Omental fat pad (tissue), 4 donors: ENCODE measurements around the gene PCMTD2. TPM values are rescaled to one million over a fixed set of nuclear protein-coding genes. Genes with fewer than 3 reads are reported as not detected.

Experiments used
- ATAC-seq: fragments of 150-250 bp; one replicate; pipeline ENCODE4 v1.9.1; 2016; ENCODE audit warnings: mild to moderate bottlenecking, moderate library complexity; ENCODE audit not compliant: low FRiP score
- DNase-seq: peaks from one replicate; pipeline ENCODE4 v3.0.0-alpha.2; 2019; ENCODE audit warnings: low spot score
- total RNA-seq, 4 donors: library from RNA; depleted of rRNA; stranded (reverse); fragments of >200 nt; gene quantifications; one replicate each; pipeline ENCODE4 v1.1.0, GENCODE V29; 2016
- TF ChIP-seq, protein P1 (sequence below), 3 donors: fragments of 450-650 bp; IDR thresholded peaks; one replicate each; pipeline ENCODE4 v1.5.1; 2016 to 2017; ENCODE audit warnings: antibody characterized with exemption in 3 of 3, mild to moderate bottlenecking in 3 of 3, moderate library complexity in 2 of 3

PCMTD2 gene
- total RNA-seq, 4 donors from 2014 or later, result 31.7 to 97.9 (median 70.7) TPM

DNA sequence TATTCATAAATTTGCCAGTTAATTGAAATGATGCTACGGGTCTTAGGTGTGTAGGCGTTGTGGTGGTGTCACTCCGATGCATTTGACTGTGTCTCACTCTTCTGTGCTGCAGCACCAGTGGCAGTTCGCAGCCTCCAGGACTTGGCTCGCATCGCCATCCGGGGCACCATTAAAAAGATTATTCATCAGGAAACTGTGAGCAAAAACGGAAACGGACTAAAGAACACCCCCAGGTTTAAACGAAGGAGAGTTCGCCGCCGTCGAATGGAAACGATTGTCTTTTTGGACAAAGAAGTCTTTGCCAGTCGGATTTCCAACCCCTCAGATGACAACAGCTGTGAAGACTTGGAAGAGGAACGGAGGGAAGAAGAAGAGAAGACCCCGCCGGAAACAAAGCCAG lies 17.6 kb downstream of the PCMTD2 start:
- TF ChIP-seq, protein P1, sequence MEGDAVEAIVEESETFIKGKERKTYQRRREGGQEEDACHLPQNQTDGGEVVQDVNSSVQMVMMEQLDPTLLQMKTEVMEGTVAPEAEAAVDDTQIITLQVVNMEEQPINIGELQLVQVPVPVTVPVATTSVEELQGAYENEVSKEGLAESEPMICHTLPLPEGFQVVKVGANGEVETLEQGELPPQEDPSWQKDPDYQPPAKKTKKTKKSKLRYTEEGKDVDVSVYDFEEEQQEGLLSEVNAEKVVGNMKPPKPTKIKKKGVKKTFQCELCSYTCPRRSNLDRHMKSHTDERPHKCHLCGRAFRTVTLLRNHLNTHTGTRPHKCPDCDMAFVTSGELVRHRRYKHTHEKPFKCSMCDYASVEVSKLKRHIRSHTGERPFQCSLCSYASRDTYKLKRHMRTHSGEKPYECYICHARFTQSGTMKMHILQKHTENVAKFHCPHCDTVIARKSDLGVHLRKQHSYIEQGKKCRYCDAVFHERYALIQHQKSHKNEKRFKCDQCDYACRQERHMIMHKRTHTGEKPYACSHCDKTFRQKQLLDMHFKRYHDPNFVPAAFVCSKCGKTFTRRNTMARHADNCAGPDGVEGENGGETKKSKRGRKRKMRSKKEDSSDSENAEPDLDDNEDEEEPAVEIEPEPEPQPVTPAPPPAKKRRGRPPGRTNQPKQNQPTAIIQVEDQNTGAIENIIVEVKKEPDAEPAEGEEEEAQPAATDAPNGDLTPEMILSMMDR (IDR thresholded peaks at IDR 0.05), result no peak
- DNase-seq (no peak), ATAC-seq (no peak)

DNA sequence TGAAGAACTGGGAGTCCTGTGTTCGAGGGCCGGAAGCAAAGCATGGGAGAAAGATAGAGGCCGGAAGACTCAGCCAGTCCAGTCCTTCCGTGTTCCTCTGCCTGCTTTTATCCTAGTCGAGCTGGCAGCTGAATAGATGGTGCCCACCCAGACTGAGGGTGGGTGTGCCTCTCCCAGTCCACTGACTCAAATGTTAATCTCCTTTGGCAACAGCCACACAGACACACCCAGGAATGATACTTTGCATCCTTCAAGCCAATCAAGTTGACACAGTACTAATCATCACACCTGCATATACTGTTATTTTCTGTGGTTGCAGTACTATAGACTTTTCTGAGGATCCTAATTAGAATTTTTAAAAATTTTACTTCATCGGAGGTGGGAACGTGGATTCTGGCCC lies 21.3 kb downstream of the PCMTD2 start:
- TF ChIP-seq, protein P1 (IDR thresholded peaks at IDR 0.05), result no peak
- no peak for ATAC-seq
- no peak for DNase-seq

DNA sequence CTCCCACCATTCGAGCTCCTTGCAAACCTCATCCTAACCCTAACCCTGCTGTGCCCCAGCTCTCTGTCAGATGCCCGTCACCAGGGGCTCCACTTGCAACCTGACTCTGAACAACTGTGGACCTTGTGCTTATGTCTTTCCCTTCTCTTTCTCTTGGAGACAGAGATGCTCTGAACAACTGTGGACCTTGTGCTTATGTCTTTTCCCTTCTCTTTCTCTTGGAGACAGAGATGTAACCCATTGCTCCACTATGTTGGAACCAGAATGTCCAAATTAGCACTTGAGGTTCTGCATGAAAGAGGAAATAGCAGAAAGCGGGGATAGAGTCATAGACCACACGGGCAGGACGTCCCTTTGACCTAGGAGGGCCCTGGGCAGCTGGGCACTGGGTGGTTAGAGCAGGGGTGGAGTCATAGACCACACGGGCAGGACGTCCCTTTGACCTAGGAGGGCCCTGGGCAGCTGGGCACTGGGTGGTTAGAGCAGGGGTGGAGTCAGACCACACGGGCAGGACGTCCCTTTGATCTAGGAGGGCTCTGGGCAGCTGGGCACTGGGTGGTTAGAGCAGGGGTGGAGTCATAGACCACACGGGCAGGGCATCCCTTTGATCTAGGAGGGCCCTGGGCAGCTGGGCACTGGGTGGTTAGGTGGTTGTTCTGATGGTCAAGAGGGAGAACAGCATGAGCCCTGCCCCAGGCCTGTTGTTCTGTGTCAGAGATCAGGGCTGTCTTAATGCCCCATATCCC lies 22.2 kb downstream of the PCMTD2 start:
- TF ChIP-seq, protein P1 (IDR thresholded peaks at IDR 0.05), result no peak
- DNase-seq, result no peak
- ATAC-seq, result no peak

DNA sequence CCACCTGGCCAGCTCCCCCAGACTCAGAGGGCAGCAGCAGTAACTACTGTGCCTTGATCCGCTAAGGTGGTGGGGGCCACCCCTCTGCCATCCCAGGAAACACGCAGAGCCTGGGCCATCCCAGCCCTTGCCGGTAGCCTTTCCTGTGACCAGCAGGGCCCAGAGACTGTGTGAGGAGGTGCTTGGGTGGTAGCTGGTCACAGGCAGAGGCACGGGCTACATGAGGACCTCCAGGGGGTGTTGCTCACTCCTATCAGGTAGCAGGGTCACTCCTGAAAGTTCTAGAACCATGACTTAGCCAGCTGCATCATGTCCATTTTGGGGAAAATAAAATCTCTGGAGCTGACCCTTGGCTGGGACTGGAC lies 22.8 kb downstream of the PCMTD2 start:
- DNase-seq (no peak), ATAC-seq (no peak)
- TF ChIP-seq, protein P1 (IDR thresholded peaks at IDR 0.05), result no peak

DNA sequence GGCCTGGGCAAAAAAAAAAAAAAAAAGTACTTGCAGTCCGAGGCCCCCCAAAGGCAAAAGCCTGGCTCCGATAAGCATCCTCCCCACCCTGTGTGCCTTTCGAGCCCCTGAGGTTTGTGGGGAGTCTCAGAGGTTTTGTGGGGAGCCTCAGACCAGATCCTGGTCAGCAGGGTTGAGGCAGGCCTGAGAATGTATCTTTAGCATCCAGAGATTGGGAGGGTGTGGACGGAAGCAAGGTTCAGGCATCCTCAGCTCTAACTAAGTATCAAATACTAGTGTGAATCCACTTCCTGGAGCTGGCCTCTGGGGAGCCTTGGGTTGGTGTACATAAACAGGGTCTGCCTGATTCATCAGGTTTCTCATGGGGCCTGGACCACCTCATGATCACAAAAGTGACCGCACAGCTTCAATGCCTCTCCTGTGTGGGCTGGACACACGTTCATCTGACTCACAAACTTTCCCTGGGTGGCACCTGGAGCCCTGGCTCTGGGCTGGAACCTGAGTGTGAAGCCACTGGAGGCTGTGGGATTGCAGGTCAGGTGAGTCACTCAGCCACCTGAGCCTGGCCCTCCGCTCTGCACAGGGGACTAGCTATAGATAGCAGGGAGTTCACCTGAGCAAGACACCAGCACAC lies 24.4 kb downstream of the PCMTD2 start:
- DNase-seq (no peak), ATAC-seq (no peak)
- TF ChIP-seq, protein P1 (IDR thresholded peaks at IDR 0.05), result no peak

DNA sequence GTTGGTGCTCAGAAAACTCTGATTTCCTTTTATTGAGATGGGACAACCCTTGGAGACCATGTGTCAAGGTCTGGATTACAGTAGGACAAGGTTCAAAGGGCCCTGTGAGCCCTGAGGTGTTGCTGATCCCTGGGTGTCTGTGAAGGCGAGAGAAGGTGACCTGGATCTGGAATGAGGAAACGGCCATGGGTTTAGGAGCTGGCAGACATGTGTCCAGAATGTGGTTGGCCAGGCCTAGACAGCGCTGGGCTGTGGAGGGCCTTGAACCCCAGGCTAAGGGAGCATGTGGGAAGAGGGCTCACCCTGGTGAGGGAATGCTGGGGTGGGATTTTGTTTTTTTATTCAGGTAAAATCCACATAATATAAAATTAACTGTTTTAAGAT lies 24.9 kb downstream of the PCMTD2 start:
- no peak for DNase-seq
- TF ChIP-seq, protein P1 (IDR thresholded peaks at IDR 0.05), result no peak
- no peak for ATAC-seq

DNA sequence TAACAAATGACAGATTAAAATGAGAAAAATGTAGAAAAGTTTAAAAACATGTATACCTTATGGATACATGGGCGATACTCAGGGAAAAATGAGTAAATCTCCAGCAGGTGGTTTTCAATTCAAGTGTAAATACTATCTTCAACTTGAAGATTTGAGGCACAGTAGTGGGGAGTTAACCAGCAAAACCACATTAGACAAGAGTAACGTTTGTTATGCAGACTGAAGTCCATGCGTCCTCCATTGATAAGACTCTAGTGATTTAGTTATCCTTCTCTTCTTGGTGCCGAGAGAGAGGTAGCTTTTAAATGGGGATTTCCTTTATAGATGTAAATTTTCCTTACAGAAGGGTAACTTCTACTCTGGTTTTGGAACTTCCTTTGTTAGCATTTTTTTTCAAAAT lies 28.1 kb downstream of the PCMTD2 start:
- ATAC-seq, result no peak
- TF ChIP-seq, protein P1 (IDR thresholded peaks at IDR 0.05), result no peak
- DNase-seq, result no peak
